ENCODE data around the gene KRT28.

Gene KRT28

DNA sequence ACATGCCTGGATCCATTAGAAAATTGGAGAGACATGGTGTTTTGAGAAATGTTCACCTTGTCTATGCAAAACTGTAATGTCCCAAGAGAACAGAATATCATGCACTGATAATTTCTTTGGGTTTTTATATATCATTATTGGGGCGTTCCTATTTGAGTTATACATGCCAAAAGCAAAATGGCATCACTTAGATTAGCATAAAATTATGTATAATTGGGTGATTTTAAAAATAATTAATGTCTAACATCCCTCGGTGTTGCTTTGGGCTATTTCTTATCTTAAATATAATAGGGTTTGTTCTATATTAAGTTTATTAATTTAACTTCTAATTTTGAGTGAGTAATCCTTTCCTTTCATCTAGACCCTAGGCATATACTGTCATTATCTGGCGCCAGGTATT is at the start of gene KRT28:
Gene KRT28, minus strand, starts transcription at position 101 of the 400 bp plus-strand sequence. Its CDS starts 66 bp downstream, at position 35.
- no peak within 1 kb of the TSS for H3K4me3 ChIP-seq (ENCODE audit: low read depth in 1 of 2, low read length in 2 of 2)
- H3K36me3 ChIP-seq (ENCODE audit: control insufficient read depth in 1 of 2, insufficient read depth in 2 of 2, low read length in 2 of 2), result no peaks in the 10 kb centered on the region
- no peaks in the 10 kb centered on the region for H3K4me1 ChIP-seq (ENCODE audit: control insufficient read depth in 1 of 2, insufficient read depth in 2 of 2, low read length in 2 of 2)
- no peak within 1 kb of the TSS for H3K27ac ChIP-seq (ENCODE audit: low read length)
- H3K27me3 ChIP-seq (ENCODE audit: low read depth, low read length), result no peaks in the 10 kb centered on the region
- no peaks in the 10 kb centered on the region for H3K9me3 ChIP-seq (ENCODE audit: control insufficient read depth in 1 of 2, low read length in 2 of 2)

DNA sequence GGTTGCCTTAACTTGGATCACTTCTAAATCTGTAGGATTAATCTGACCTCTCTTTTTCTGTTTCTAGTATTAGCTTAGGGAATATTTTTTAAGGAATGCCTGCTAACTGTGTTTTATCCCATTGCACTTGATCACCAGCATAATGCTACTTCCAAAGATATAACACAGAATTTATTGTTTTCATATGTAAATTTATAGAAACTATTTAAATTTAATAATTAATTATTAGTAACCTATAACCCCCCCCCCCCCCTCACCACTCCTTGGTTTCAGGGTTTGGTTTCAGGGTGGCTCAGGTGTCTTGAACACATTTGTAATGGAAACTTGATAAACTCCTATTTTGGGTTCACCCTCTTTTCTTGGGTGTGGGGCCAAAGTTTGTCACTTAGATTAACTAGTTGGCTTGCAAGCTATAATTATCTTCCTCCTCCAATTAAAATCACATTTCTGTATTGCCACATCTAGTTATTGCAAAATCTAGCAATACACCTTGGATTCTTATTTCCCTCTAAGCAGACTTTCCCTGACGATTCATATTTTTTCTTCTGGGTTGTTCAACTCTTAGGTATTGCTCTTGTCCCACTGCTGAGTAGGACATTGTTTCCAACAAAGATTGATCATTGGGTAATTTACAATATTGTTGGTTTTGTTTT is 49.0 kb upstream of the KRT28 start:
- H3K36me3 ChIP-seq (ENCODE audit: control insufficient read depth in 1 of 2, insufficient read depth in 2 of 2, low read length in 2 of 2), result no peaks in the 10 kb centered on the region
- H3K9me3 ChIP-seq (ENCODE audit: control insufficient read depth in 1 of 2, low read length in 2 of 2), result no peaks in the 10 kb centered on the region
- no peak overlapping the region for H3K4me3 ChIP-seq (ENCODE audit: low read depth in 1 of 2, low read length in 2 of 2)
- H3K27ac ChIP-seq (ENCODE audit: low read length), result no peak overlapping the region
- no peaks in the 10 kb centered on the region for H3K4me1 ChIP-seq (ENCODE audit: control insufficient read depth in 1 of 2, insufficient read depth in 2 of 2, low read length in 2 of 2)
- no peaks in the 10 kb centered on the region for H3K27me3 ChIP-seq (ENCODE audit: low read depth, low read length)

DNA sequence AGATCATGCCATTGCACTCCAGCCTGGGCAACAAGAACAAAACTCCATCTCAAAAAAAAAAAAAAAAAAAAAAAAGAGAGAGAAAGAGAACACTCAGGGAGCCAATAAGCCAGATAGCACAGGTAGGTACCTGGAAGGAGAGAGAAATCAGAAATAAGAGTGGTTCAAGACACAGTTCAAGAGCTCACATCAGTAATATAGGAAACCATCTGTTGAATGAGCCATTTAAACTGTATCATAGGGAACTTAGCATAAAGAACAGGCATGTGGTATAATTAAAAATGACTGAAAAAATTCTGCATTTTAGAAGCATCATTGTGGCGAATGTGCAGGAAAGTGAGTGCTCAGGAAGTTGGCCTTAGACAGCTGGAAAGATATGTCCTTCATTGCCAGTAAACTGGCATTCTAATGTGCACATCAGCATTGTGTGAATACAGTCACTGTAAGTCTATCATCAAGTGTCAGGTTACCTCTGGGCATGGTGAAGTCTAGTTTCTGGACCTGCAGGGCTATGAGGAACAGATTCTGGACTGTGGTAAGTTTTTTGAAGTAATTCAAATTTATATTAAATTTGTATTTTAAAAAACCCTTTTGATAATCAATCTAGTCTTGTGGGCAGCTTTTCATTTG is 46.9 kb upstream of the KRT28 start:
- Histone ChIP-seq H3K27ac (ENCODE audit: low read length) (no peak overlapping the region), H3K36me3 (ENCODE audit: control insufficient read depth in 1 of 2, insufficient read depth in 2 of 2, low read length in 2 of 2) (no peaks in the 10 kb centered on the region), H3K4me1 (ENCODE audit: control insufficient read depth in 1 of 2, insufficient read depth in 2 of 2, low read length in 2 of 2) (no peaks in the 10 kb centered on the region), H3K27me3 (ENCODE audit: low read depth, low read length) (no peaks in the 10 kb centered on the region), H3K9me3 (ENCODE audit: control insufficient read depth in 1 of 2, low read length in 2 of 2) (no peaks in the 10 kb centered on the region), H3K4me3 (ENCODE audit: low read depth in 1 of 2, low read length in 2 of 2) (no peak overlapping the region)

DNA sequence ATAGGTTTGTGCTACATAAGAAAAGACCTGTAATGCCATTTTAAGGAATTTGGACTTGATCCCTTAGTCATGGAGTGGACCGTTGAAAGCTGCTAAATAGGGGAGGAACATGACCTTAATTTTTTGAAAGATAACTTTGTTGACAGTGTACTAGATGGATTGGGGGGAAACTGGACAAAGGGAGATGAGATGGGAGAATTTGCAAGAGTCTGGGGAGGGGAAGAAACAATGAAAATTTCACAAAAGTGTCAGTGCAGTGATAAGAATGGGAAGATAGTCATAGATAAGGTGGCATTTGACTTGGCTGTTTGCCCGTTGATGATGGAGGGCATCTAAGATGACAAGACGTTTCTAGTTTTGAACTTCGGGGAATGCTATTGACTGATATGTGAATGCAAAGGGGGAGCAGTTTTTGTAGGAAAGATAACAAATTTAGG is 44.9 kb upstream of the KRT28 start:
- H3K9me3 ChIP-seq (ENCODE audit: control insufficient read depth in 1 of 2, low read length in 2 of 2), result no peaks in the 10 kb centered on the region
- no peaks in the 10 kb centered on the region for H3K27me3 ChIP-seq (ENCODE audit: low read depth, low read length)
- no peaks in the 10 kb centered on the region for H3K36me3 ChIP-seq (ENCODE audit: control insufficient read depth in 1 of 2, insufficient read depth in 2 of 2, low read length in 2 of 2)
- no peak overlapping the region for H3K4me3 ChIP-seq (ENCODE audit: low read depth in 1 of 2, low read length in 2 of 2)
- no peaks in the 10 kb centered on the region for H3K4me1 ChIP-seq (ENCODE audit: control insufficient read depth in 1 of 2, insufficient read depth in 2 of 2, low read length in 2 of 2)
- no peak overlapping the region for H3K27ac ChIP-seq (ENCODE audit: low read length)

- Histone ChIP-seq H3K9me3 (ENCODE audit: control insufficient read depth in 1 of 2, low read length in 2 of 2) (no peaks in the 10 kb centered on the region), H3K4me3 (ENCODE audit: low read depth in 1 of 2, low read length in 2 of 2) (no peak overlapping the region), H3K4me1 (ENCODE audit: control insufficient read depth in 1 of 2, insufficient read depth in 2 of 2, low read length in 2 of 2) (no peaks in the 10 kb centered on the region), H3K27me3 (ENCODE audit: low read depth, low read length) (no peaks in the 10 kb centered on the region), H3K36me3 (ENCODE audit: control insufficient read depth in 1 of 2, insufficient read depth in 2 of 2, low read length in 2 of 2) (no peaks in the 10 kb centered on the region), H3K27ac (ENCODE audit: low read length) (no peak overlapping the region)
These were observed 43.5 kb upstream of the KRT28 start for GRCh38 chr17:40843242-40843641.

DNA sequence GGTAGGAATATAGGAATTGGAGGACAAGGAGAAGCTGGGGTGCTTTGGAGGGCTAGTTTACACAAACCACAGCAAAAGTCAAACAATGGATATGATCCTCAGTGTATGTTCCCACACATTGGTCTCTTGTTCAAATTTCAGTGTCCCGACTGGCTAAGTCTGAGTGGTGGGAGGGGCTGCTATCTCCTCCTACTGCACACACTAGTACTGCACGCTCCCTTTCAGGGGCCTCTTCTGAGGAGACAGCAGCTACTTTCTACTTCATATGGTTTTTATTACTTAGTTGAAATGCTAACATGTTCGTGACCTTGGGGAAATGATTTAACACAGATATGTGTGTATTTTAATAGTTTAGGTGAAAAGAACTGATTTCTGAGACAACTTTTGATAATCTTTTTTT is 41.5 kb upstream of the KRT28 start:
- no peaks in the 10 kb centered on the region for H3K9me3 ChIP-seq (ENCODE audit: control insufficient read depth in 1 of 2, low read length in 2 of 2)
- no peak overlapping the region for H3K4me3 ChIP-seq (ENCODE audit: low read depth in 1 of 2, low read length in 2 of 2)
- no peaks in the 10 kb centered on the region for H3K36me3 ChIP-seq (ENCODE audit: control insufficient read depth in 1 of 2, insufficient read depth in 2 of 2, low read length in 2 of 2)
- no peak overlapping the region for H3K27ac ChIP-seq (ENCODE audit: low read length)
- no peaks in the 10 kb centered on the region for H3K27me3 ChIP-seq (ENCODE audit: low read depth, low read length)
- no peaks in the 10 kb centered on the region for H3K4me1 ChIP-seq (ENCODE audit: control insufficient read depth in 1 of 2, insufficient read depth in 2 of 2, low read length in 2 of 2)

- no peaks in the 10 kb centered on the region for H3K9me3 ChIP-seq (ENCODE audit: control insufficient read depth in 1 of 2, low read length in 2 of 2)
- no peak overlapping the region for H3K27ac ChIP-seq (ENCODE audit: low read length)
- H3K4me1 ChIP-seq (ENCODE audit: control insufficient read depth in 1 of 2, insufficient read depth in 2 of 2, low read length in 2 of 2), result no peaks in the 10 kb centered on the region
- H3K4me3 ChIP-seq (ENCODE audit: low read depth in 1 of 2, low read length in 2 of 2), result no peak overlapping the region
- peaks cover 4 to 14% of the 10 kb centered on the region in 2 donors for H3K36me3 ChIP-seq (ENCODE audit: control insufficient read depth in 1 of 2, insufficient read depth in 2 of 2, low read length in 2 of 2)
- no peaks in the 10 kb centered on the region for H3K27me3 ChIP-seq (ENCODE audit: low read depth, low read length)
These were observed 39.4 kb upstream of the KRT28 start for GRCh38 chr17:40839194-40839593.

DNA sequence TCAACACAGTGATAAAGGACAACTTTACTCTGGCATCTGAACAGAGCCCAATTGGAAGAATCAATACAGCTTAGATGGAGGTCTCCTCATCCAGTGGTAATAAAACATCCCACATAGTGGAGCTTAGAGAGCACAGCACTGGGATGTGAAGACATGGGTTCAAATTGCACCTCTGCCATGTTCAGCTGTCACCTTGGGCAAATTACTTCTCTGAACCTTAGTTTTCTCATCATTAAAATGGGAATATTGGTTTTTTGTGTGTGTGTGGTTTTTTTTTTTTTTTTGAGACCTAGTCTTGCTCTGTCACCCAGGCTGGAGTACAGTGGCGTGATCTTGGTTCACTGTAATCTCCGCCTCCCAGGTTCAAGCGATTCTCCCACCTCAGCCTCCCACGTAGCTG is 36.3 kb upstream of the KRT28 start:
- Histone ChIP-seq H3K36me3 (ENCODE audit: control insufficient read depth in 1 of 2, insufficient read depth in 2 of 2, low read length in 2 of 2) (peaks cover 4 to 14% of the 10 kb centered on the region in 2 donors), H3K27ac (ENCODE audit: low read length) (no peak overlapping the region), H3K4me1 (ENCODE audit: control insufficient read depth in 1 of 2, insufficient read depth in 2 of 2, low read length in 2 of 2) (no peaks in the 10 kb centered on the region), H3K9me3 (ENCODE audit: control insufficient read depth in 1 of 2, low read length in 2 of 2) (no peaks in the 10 kb centered on the region), H3K27me3 (ENCODE audit: low read depth, low read length) (no peaks in the 10 kb centered on the region), H3K4me3 (ENCODE audit: low read depth in 1 of 2, low read length in 2 of 2) (no peak overlapping the region)

DNA sequence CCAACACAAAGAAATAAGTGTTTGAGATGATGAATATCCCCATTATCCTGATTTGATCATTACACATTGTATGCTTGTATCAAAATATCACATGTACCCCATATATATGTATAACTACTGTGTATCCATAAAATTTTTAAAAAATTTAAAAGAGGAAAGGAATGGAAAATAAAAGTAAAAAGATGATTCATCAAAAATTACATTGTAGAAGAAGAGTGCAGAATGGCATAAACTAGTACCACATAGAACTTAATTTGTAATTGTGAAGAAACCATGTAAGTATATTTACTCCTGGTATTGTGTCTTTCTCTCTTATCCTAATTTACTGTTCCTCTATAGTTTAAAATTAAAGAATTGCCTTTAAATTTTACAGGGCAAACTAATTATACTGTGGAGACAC is 34.1 kb upstream of the KRT28 start:
- no peaks in the 10 kb centered on the region for H3K9me3 ChIP-seq (ENCODE audit: control insufficient read depth in 1 of 2, low read length in 2 of 2)
- no peaks in the 10 kb centered on the region for H3K27me3 ChIP-seq (ENCODE audit: low read depth, low read length)
- H3K36me3 ChIP-seq (ENCODE audit: control insufficient read depth in 1 of 2, insufficient read depth in 2 of 2, low read length in 2 of 2), result peaks cover 4 to 14% of the 10 kb centered on the region in 2 donors
- no peaks in the 10 kb centered on the region for H3K4me1 ChIP-seq (ENCODE audit: control insufficient read depth in 1 of 2, insufficient read depth in 2 of 2, low read length in 2 of 2)
- no peak overlapping the region for H3K27ac ChIP-seq (ENCODE audit: low read length)
- no peak overlapping the region for H3K4me3 ChIP-seq (ENCODE audit: low read depth in 1 of 2, low read length in 2 of 2)

GRCh38 chr17:40832840-40833239 is 33.1 kb upstream of the KRT28 start:
- Histone ChIP-seq H3K27me3 (ENCODE audit: low read depth, low read length) (no peaks in the 10 kb centered on the region), H3K4me3 (ENCODE audit: low read depth in 1 of 2, low read length in 2 of 2) (no peak overlapping the region), H3K9me3 (ENCODE audit: control insufficient read depth in 1 of 2, low read length in 2 of 2) (no peaks in the 10 kb centered on the region), H3K36me3 (ENCODE audit: control insufficient read depth in 1 of 2, insufficient read depth in 2 of 2, low read length in 2 of 2) (peaks cover 4 to 21% of the 10 kb centered on the region in 2 donors), H3K27ac (ENCODE audit: low read length) (no peak overlapping the region), H3K4me1 (ENCODE audit: control insufficient read depth in 1 of 2, insufficient read depth in 2 of 2, low read length in 2 of 2) (no peaks in the 10 kb centered on the region)

DNA sequence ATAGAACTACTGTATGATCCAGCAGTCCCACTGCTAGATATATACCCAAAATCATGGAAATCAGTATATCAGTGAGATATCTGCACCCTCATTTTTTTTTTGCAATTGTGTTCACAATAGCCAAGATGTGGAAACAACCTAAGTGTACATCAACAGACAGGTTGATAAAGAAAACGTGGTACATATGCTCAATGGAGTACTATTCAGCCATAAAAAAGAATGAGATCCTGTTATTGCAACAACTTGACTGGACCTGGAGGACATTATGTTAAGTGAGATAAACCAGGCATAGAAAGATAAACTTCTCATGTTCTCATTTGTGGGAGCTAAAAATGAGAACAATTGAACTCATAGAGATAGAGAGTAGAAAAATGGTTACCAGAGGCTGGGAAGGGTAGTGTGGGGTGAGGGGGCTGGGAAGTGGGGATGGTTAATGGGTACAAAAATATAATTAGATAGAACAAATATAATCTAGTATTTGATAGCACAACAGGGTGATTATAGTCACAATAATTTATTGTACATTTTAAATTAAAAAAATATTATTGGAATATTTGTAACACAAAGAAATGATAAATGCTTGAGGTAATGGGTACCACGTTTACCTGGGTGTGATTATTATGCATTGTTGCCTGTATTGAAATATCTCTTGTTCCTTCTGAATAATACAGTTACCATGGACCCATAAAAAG is 30.5 kb upstream of the KRT28 start:
- no peak overlapping the region for H3K27ac ChIP-seq (ENCODE audit: low read length)
- no peaks in the 10 kb centered on the region for H3K27me3 ChIP-seq (ENCODE audit: low read depth, low read length)
- no peaks in the 10 kb centered on the region for H3K4me1 ChIP-seq (ENCODE audit: control insufficient read depth in 1 of 2, insufficient read depth in 2 of 2, low read length in 2 of 2)
- H3K36me3 ChIP-seq (ENCODE audit: control insufficient read depth in 1 of 2, insufficient read depth in 2 of 2, low read length in 2 of 2), result peaks cover 4 to 15% of the 10 kb centered on the region in 2 donors
- H3K4me3 ChIP-seq (ENCODE audit: low read depth in 1 of 2, low read length in 2 of 2), result no peak overlapping the region
- H3K9me3 ChIP-seq (ENCODE audit: control insufficient read depth in 1 of 2, low read length in 2 of 2), result no peaks in the 10 kb centered on the region

Data from muscle layer of duodenum (tissue), 2 donors.